IPS-20b (cell line): ENCODE results near the gene USP36.

Experiments used
- H3K27ac ChIP-seq: one replicate; pipeline ENCODE4 v1.5.1; 2013; ENCODE audit warnings: low read length
- H3K27me3 ChIP-seq: 2 replicates; pipeline ENCODE4 v1.6.1; 2013; ENCODE audit warnings: mild to moderate bottlenecking, low read length, inconsistent platforms; ENCODE audit not compliant: insufficient read depth
- H3K36me3 ChIP-seq: 2 replicates; pipeline ENCODE4 v1.6.1; 2013; ENCODE audit warnings: low read depth, mild to moderate bottlenecking, inconsistent platforms, low read length, moderate library complexity; ENCODE audit not compliant: insufficient read depth
- H3K4me1 ChIP-seq: 2 replicates; pipeline ENCODE4 v1.6.1; 2013; ENCODE audit warnings: mild to moderate bottlenecking, control low read depth, inconsistent platforms, low read length, moderate library complexity; ENCODE audit not compliant: insufficient read depth
- H3K4me3 ChIP-seq: 2 replicates; pipeline ENCODE4 v1.5.1; 2013; ENCODE audit warnings: mild to moderate bottlenecking, low read length, inconsistent platforms
- H3K9ac ChIP-seq: 2 replicates; pipeline ENCODE4 v1.6.1; 2013; ENCODE audit warnings: low read depth, mild to moderate bottlenecking, inconsistent platforms, low read length, moderate library complexity
- H3K9me3 ChIP-seq: 2 replicates; pipeline ENCODE4 v1.6.1; 2013; ENCODE audit warnings: mild to moderate bottlenecking, low read depth, low read length, inconsistent platforms; ENCODE audit not compliant: insufficient read depth

Gene USP36

GRCh38 chr17:78803186-78803845 is 37.3 kb downstream of the USP36 start:
- no peaks in the 10 kb centered on the region for H3K9me3 ChIP-seq
- H3K27ac ChIP-seq, result no peak overlapping the region
- H3K36me3 ChIP-seq, result peaks cover 91% of the 10 kb centered on the region
- H3K27me3 ChIP-seq, result no peaks in the 10 kb centered on the region
- no peak overlapping the region for H3K4me3 ChIP-seq
- no peak overlapping the region for H3K9ac ChIP-seq
- H3K4me1 ChIP-seq, result no peaks in the 10 kb centered on the region

- H3K36me3 ChIP-seq, result peaks cover 91% of the 10 kb centered on the region
- no peak overlapping the region for H3K9ac ChIP-seq
- H3K9me3 ChIP-seq, result no peaks in the 10 kb centered on the region
- no peaks in the 10 kb centered on the region for H3K27me3 ChIP-seq
- no peaks in the 10 kb centered on the region for H3K4me1 ChIP-seq
- H3K27ac ChIP-seq, result no peak overlapping the region
- H3K4me3 ChIP-seq, result no peak overlapping the region
Observed at GRCh38 chr17:78802459-78802858, 38.2 kb downstream of the USP36 start.

- H3K9me3 ChIP-seq, result no peaks in the 10 kb centered on the region
- no peak overlapping the region for H3K9ac ChIP-seq
- H3K4me1 ChIP-seq, result no peaks in the 10 kb centered on the region
- no peaks in the 10 kb centered on the region for H3K27me3 ChIP-seq
- H3K36me3 ChIP-seq, result peaks cover 91% of the 10 kb centered on the region
- H3K4me3 ChIP-seq, result no peak overlapping the region
- H3K27ac ChIP-seq, result no peak overlapping the region
Observed at GRCh38 chr17:78802008-78802407, 38.6 kb downstream of the USP36 start.

- Histone ChIP-seq H3K9ac (no peak overlapping the region), H3K27me3 (no peaks in the 10 kb centered on the region), H3K36me3 (peaks cover 91% of the 10 kb centered on the region), H3K9me3 (no peaks in the 10 kb centered on the region), H3K27ac (no peak overlapping the region), H3K4me1 (no peaks in the 10 kb centered on the region), H3K4me3 (no peak overlapping the region)
Observed at GRCh38 chr17:78800132-78800931, 40.3 kb downstream of the USP36 start.

- H3K9me3 ChIP-seq, result no peaks in the 10 kb centered on the region
- peaks cover 91% of the 10 kb centered on the region for H3K36me3 ChIP-seq
- H3K9ac ChIP-seq, result no peak overlapping the region
- H3K27me3 ChIP-seq, result no peaks in the 10 kb centered on the region
- no peaks in the 10 kb centered on the region for H3K4me1 ChIP-seq
- no peak overlapping the region for H3K27ac ChIP-seq
- H3K4me3 ChIP-seq, result no peak overlapping the region
Observed at GRCh38 chr17:78798695-78799559, 41.7 kb downstream of the USP36 start.

GRCh38 chr17:78797691-78798585 is 42.7 kb downstream of the USP36 start:
- Histone ChIP-seq H3K36me3 (peaks cover 88% of the 10 kb centered on the region), H3K27me3 (no peaks in the 10 kb centered on the region), H3K27ac (no peak overlapping the region), H3K9ac (no peak overlapping the region), H3K9me3 (no peaks in the 10 kb centered on the region), H3K4me1 (no peaks in the 10 kb centered on the region), H3K4me3 (no peak overlapping the region)

GRCh38 chr17:78797213-78797612 is 43.4 kb downstream of the USP36 start:
- Histone ChIP-seq H3K27ac (no peak overlapping the region), H3K36me3 (peaks cover 84% of the 10 kb centered on the region), H3K4me3 (no peak overlapping the region), H3K9me3 (no peaks in the 10 kb centered on the region), H3K27me3 (no peaks in the 10 kb centered on the region), H3K4me1 (no peaks in the 10 kb centered on the region), H3K9ac (no peak overlapping the region)

- Histone ChIP-seq H3K4me1 (no peaks in the 10 kb centered on the region), H3K36me3 (peaks cover 87% of the 10 kb centered on the region), H3K27me3 (no peaks in the 10 kb centered on the region), H3K9ac (no peak overlapping the region), H3K27ac (no peak overlapping the region), H3K4me3 (no peak overlapping the region), H3K9me3 (no peaks in the 10 kb centered on the region)
Observed at GRCh38 chr17:78796517-78796900, 44.1 kb downstream of the USP36 start.

GRCh38 chr17:78795861-78796516 is 44.6 kb downstream of the USP36 start:
- H3K36me3 ChIP-seq, result peaks cover 84% of the 10 kb centered on the region
- no peak overlapping the region for H3K9ac ChIP-seq
- H3K9me3 ChIP-seq, result no peaks in the 10 kb centered on the region
- H3K4me3 ChIP-seq, result no peak overlapping the region
- H3K4me1 ChIP-seq, result no peaks in the 10 kb centered on the region
- no peaks in the 10 kb centered on the region for H3K27me3 ChIP-seq
- no peak overlapping the region for H3K27ac ChIP-seq

GRCh38 chr17:78794864-78795640 is 45.6 kb downstream of the USP36 start:
- Histone ChIP-seq H3K36me3 (peaks cover 77% of the 10 kb centered on the region), H3K27ac (no peak overlapping the region), H3K27me3 (no peaks in the 10 kb centered on the region), H3K9me3 (no peaks in the 10 kb centered on the region), H3K4me3 (no peak overlapping the region), H3K4me1 (no peaks in the 10 kb centered on the region), H3K9ac (no peak overlapping the region)
